T-helper 17 cell (primary cell): ENCODE results near the gene WDR86. TPM values are rescaled to one million over a fixed set of nuclear protein-coding genes. Genes with fewer than 3 reads are reported as not detected.

ENCODE experiments used
- ATAC-seq: fragments of 150-1000 bp; cut with Tn5 transposase; 2 replicates; pipeline ENCODE4 v1.10.0; 2021; ENCODE audit warnings: mild to moderate bottlenecking, moderate library complexity
- DNase-seq, 3 donors: peaks; one replicate each; pipeline versions ENCODE4 v3.0.0 to v3.0.0-alpha.2; 2020 to 2021
- H3K9me3 ChIP-seq: one replicate; pipeline ENCODE4 v1.7.0; 2013; ENCODE audit warnings: low read length, mild to moderate bottlenecking; ENCODE audit not compliant: control insufficient read depth, poor library complexity, severe bottlenecking
- H3K27ac Mint-ChIP-seq: one replicate; pipeline ENCODE4 v1.8.0; 2022; ENCODE audit warnings: mild to moderate bottlenecking, moderate library complexity, mixed read lengths
- H3K27me3 Mint-ChIP-seq: one replicate; pipeline ENCODE4 v1.8.0; 2022; ENCODE audit warnings: mixed read lengths
- H3K36me3 Mint-ChIP-seq: one replicate; pipeline ENCODE4 v1.8.0; 2022; ENCODE audit warnings: low read depth, mixed read lengths
- H3K4me1 Mint-ChIP-seq: one replicate; pipeline ENCODE4 v1.8.0; 2022; ENCODE audit warnings: mild to moderate bottlenecking, mixed read lengths
- H3K4me3 Mint-ChIP-seq: one replicate; pipeline ENCODE4 v1.8.0; 2022; ENCODE audit warnings: mild to moderate bottlenecking, moderate library complexity, mixed read lengths
- total RNA-seq, 4 donors: library from RNA in 2 of 4; stranded (reverse) in 2 of 4; gene quantifications; one replicate each; pipeline ENCODE4 v1.2.3 and lab custom pipeline; 2022 to 2026

WDR86 gene
- total RNA-seq, 2 donors from 2014 or later: 9.7 to 24.4 TPM

GRCh38 chr7:151378011-151378410 lies 31.8 kb downstream of the WDR86 start:
- no peak for DNase-seq
- no peak for ATAC-seq
- Mint-ChIP-seq H3K27ac (peak overlapping the region; percentile 86), H3K4me3 (no peak overlapping the region), H3K4me1 (peaks cover 23% of the 10 kb centered on the region), H3K27me3 (no peaks in the 10 kb centered on the region), H3K36me3 (peaks cover 2% of the 10 kb centered on the region)
- H3K9me3 ChIP-seq: no peaks in the 10 kb centered on the region

- DNase-seq (no peak), ATAC-seq (no peak)
- Mint-ChIP-seq H3K36me3 (peaks cover 3% of the 10 kb centered on the region), H3K27me3 (no peaks in the 10 kb centered on the region), H3K4me3 (no peak overlapping the region), H3K4me1 (peaks cover 25% of the 10 kb centered on the region), H3K27ac (peak overlapping the region; percentile 86)
- H3K9me3 ChIP-seq: no peaks in the 10 kb centered on the region
These were observed 32.4 kb downstream of the WDR86 start for GRCh38 chr7:151377406-151377805.

- no peaks in the 10 kb centered on the region for H3K27me3 Mint-ChIP-seq
- ATAC-seq (no peak), DNase-seq (no peak)
- no peaks in the 10 kb centered on the region for H3K9me3 ChIP-seq
- peaks cover 24% of the 10 kb centered on the region for H3K4me1 Mint-ChIP-seq
- H3K36me3 Mint-ChIP-seq: peaks cover 5% of the 10 kb centered on the region
- no peak overlapping the region for H3K27ac Mint-ChIP-seq
- no peak overlapping the region for H3K4me3 Mint-ChIP-seq
These were observed 33.5 kb downstream of the WDR86 start for GRCh38 chr7:151376218-151376902.

- Mint-ChIP-seq H3K36me3 (peaks cover 5% of the 10 kb centered on the region), H3K4me1 (peaks cover 22% of the 10 kb centered on the region), H3K4me3 (no peak overlapping the region), H3K27ac (peak overlapping the region; percentile 83), H3K27me3 (no peaks in the 10 kb centered on the region)
- ATAC-seq (no peak), DNase-seq (no peak)
- H3K9me3 ChIP-seq: no peaks in the 10 kb centered on the region
These were observed 34.2 kb downstream of the WDR86 start for GRCh38 chr7:151375530-151376217.

GRCh38 chr7:151374726-151375125 lies 35.1 kb downstream of the WDR86 start:
- peaks cover 23% of the 10 kb centered on the region for H3K4me1 Mint-ChIP-seq
- no peak for ATAC-seq
- no peaks in the 10 kb centered on the region for H3K9me3 ChIP-seq
- peaks cover 5% of the 10 kb centered on the region for H3K36me3 Mint-ChIP-seq
- H3K27ac Mint-ChIP-seq: peak overlapping the region; percentile 32
- DNase-seq: no peak
- no peaks in the 10 kb centered on the region for H3K27me3 Mint-ChIP-seq
- H3K4me3 Mint-ChIP-seq: no peak overlapping the region

GRCh38 chr7:151374139-151374538 lies 35.7 kb downstream of the WDR86 start:
- H3K27me3 Mint-ChIP-seq: no peaks in the 10 kb centered on the region
- peaks cover 19% of the 10 kb centered on the region for H3K4me1 Mint-ChIP-seq
- peaks cover 5% of the 10 kb centered on the region for H3K36me3 Mint-ChIP-seq
- no peak for ATAC-seq
- peak overlapping the region; percentile 32 for H3K27ac Mint-ChIP-seq
- DNase-seq: no peak
- H3K9me3 ChIP-seq: no peaks in the 10 kb centered on the region
- no peak overlapping the region for H3K4me3 Mint-ChIP-seq

- H3K36me3 Mint-ChIP-seq: peaks cover 5% of the 10 kb centered on the region
- no peak for ATAC-seq
- H3K27me3 Mint-ChIP-seq: no peaks in the 10 kb centered on the region
- no peak overlapping the region for H3K4me3 Mint-ChIP-seq
- no peak for DNase-seq
- peaks cover 15% of the 10 kb centered on the region for H3K4me1 Mint-ChIP-seq
- no peaks in the 10 kb centered on the region for H3K9me3 ChIP-seq
- H3K27ac Mint-ChIP-seq: peak overlapping the region; percentile 34
These were observed 36.2 kb downstream of the WDR86 start for GRCh38 chr7:151373599-151373998.

- Mint-ChIP-seq H3K4me1 (peaks cover 18% of the 10 kb centered on the region), H3K27ac (peak overlapping the region; percentile 34), H3K36me3 (peaks cover 5% of the 10 kb centered on the region), H3K27me3 (no peaks in the 10 kb centered on the region), H3K4me3 (no peak overlapping the region)
- DNase-seq (no peak), ATAC-seq (no peak)
- no peaks in the 10 kb centered on the region for H3K9me3 ChIP-seq
These were observed 37.1 kb downstream of the WDR86 start for GRCh38 chr7:151372612-151373265.

- H3K9me3 ChIP-seq: no peaks in the 10 kb centered on the region
- Mint-ChIP-seq H3K27ac (peak overlapping the region; percentile 59), H3K27me3 (no peaks in the 10 kb centered on the region), H3K4me1 (peaks cover 18% of the 10 kb centered on the region), H3K36me3 (peaks cover 2% of the 10 kb centered on the region), H3K4me3 (no peak overlapping the region)
- no peak for DNase-seq
- ATAC-seq: no peak
These were observed 38.6 kb downstream of the WDR86 start for GRCh38 chr7:151371266-151371665.

GRCh38 chr7:151368136-151368571 lies 41.7 kb downstream of the WDR86 start:
- H3K4me1 Mint-ChIP-seq: peaks cover 18% of the 10 kb centered on the region
- no peaks in the 10 kb centered on the region for H3K9me3 ChIP-seq
- DNase-seq (peak; percentile 57 to 72 (median 59)), ATAC-seq (peak; percentile 99)
- H3K4me3 Mint-ChIP-seq: peak overlapping the region; percentile 50
- H3K27ac Mint-ChIP-seq: peak overlapping the region; percentile 69
- H3K36me3 Mint-ChIP-seq: peaks cover 7% of the 10 kb centered on the region
- H3K27me3 Mint-ChIP-seq: no peaks in the 10 kb centered on the region

GRCh38 chr7:151367284-151367683 lies 42.6 kb downstream of the WDR86 start:
- peaks cover 17% of the 10 kb centered on the region for H3K4me1 Mint-ChIP-seq
- H3K27me3 Mint-ChIP-seq: no peaks in the 10 kb centered on the region
- peak overlapping the region; percentile 69 for H3K27ac Mint-ChIP-seq
- DNase-seq: no peak
- no peaks in the 10 kb centered on the region for H3K9me3 ChIP-seq
- H3K36me3 Mint-ChIP-seq: peaks cover 11% of the 10 kb centered on the region
- no peak for ATAC-seq
- no peak overlapping the region for H3K4me3 Mint-ChIP-seq

- Mint-ChIP-seq H3K4me3 (no peak overlapping the region), H3K4me1 (peaks cover 16% of the 10 kb centered on the region), H3K27me3 (no peaks in the 10 kb centered on the region), H3K36me3 (peaks cover 11% of the 10 kb centered on the region), H3K27ac (no peak overlapping the region)
- no peak for ATAC-seq
- no peak for DNase-seq
- H3K9me3 ChIP-seq: no peaks in the 10 kb centered on the region
These were observed 43.0 kb downstream of the WDR86 start for GRCh38 chr7:151366880-151367222.

- Mint-ChIP-seq H3K36me3 (peaks cover 11% of the 10 kb centered on the region), H3K4me1 (peaks cover 16% of the 10 kb centered on the region), H3K4me3 (no peak overlapping the region), H3K27me3 (no peaks in the 10 kb centered on the region), H3K27ac (peak overlapping the region; percentile 62)
- ATAC-seq (no peak), DNase-seq (no peak)
- no peaks in the 10 kb centered on the region for H3K9me3 ChIP-seq
These were observed 43.5 kb downstream of the WDR86 start for GRCh38 chr7:151366166-151366879.
